GM18861 (cell line): Measurements from ENCODE around the gene AGTR1.
"Not testable (repeated sequence)": the region's sequence is repeated elsewhere in the genome, so short reads cannot be mapped to it uniquely, and the experiment has no call there.

Experiments
- ATAC-seq: cut with Tn5 transposase; IDR thresholded peaks from one replicate; pipeline ENCODE4 v1.9.1; 2021; ENCODE audit not compliant: unreplicated experiment

Gene AGTR1

DNA sequence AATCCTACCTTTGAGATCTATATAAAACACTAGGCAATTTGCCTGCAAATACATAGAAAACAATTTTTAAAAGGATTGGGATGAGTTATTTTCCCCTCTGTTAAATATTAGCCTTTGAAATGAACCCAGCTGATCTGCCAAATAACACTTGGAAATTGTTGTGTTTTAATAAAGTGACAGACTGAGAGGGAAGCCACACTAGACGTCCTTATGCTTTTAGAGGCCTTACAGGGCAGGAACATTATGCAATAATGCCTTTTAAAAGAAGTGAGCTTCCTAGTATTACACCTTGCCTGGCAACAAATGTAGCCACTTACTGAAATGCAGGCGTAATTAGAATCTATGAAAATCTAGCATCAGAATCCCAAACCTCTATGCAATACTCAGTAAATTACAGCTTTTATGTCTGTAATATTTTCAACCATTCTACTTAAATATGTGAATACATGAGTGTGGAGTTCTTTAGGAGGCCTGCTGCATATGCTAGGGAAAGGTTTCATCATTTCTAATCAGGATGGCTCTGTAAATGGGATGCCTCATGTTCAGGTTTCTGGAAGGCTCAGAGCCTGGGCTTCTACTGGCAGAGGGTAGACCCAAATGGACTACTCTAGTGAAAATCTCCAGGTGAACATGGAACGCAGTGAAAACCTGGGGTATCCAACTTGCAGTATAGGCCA lies 20.3 kb downstream of the AGTR1 start:
- ATAC-seq = no peak

DNA sequence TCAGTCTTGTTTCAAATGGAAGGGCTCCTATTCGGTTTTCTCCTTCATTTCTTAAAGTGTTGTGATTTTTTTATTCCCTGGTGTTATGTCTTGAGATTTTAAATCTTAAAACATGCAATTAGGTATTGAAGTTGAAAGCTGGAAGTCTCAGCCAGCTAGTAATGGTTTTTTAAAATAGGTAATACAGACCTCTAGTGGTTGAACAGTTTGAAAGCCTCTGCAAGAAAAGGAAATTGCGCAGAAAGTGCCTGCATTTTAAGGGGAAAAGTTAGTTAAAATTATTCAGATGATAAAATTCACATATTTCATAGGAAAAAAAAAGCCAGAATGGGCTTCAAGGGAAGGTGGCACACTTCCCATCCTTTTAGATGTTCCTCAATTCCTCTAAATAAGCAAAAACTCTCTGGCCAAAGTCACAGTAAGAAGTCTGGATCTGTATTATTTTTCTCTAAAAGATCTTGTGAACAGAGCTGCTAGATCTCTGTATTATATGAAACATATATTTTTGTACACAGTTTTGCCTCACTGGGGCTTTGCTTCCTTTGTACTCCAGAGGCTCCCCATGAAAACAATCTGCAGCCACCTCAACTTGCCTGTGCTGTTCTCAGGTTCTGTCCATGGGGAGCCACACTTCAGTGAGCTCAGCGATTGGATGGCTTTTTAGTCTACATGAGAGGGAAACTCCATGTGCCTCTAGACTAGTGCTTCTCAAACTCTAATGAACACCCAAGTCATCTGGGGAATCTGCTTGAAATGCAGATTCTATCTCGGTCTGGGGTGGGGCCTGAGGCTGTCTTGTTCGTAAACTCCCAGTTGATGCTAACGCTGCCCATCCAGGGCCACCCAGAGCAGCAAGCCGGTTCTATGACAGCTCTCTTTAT lies 21.5 kb downstream of the AGTR1 start:
- ATAC-seq = no peak

- ATAC-seq = no peak
Observed at GRCh38 chr3:148720873-148721272, 23.2 kb downstream of the AGTR1 start.

- no peak for ATAC-seq
Observed at GRCh38 chr3:148723631-148724030, 25.9 kb downstream of the AGTR1 start.

- peak; percentile 66 for ATAC-seq
Observed at GRCh38 chr3:148727231-148727630, 29.5 kb downstream of the AGTR1 start.

- no peak for ATAC-seq
Observed at GRCh38 chr3:148728753-148729152, 31.1 kb downstream of the AGTR1 start.

- no peak for ATAC-seq
Observed at GRCh38 chr3:148729476-148730055, 31.9 kb downstream of the AGTR1 start.

GRCh38 chr3:148730676-148731075 lies 33.0 kb downstream of the AGTR1 start:
- ATAC-seq = no peak

DNA sequence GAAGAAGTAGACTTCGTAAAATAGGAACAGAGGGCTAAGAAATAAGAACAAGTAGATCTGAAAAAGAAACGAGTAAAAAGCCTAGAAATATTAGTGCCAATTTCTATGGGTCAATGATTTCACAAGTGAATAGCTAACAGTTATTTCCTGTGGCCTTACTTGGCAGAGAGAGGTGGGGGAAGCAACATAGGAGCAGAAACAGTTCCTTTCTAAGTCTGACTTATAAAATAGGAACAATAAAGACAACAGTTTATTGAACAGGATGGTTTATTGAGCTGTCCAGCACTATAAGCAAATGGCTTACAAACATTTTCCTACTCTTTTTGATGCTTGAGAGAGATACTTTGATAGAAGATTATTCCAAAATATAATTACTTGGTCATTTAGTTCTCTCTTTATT lies 37.9 kb downstream of the AGTR1 start:
- no peak for ATAC-seq

DNA sequence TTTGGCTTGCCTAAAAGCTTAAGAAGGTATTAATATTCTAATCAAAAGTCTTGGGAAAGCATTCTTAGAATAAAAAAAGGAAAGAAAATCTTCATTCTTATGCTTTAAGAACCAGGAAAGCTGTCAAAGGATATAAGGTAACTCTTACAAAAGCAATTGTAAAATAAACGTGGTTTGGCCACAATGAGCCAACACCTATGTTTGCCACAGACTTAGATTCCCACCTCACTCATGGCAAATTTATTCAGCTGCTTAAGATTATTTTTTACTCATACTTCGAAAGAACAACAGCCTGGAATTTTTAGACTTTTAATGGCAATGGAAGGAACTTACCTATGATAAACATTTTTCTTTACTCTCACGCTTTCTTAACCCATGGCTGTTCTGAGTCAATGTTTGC lies 38.4 kb downstream of the AGTR1 start:
- ATAC-seq = no peak

- ATAC-seq = no peak
Observed at GRCh38 chr3:148737104-148737530, 39.4 kb downstream of the AGTR1 start.

DNA sequence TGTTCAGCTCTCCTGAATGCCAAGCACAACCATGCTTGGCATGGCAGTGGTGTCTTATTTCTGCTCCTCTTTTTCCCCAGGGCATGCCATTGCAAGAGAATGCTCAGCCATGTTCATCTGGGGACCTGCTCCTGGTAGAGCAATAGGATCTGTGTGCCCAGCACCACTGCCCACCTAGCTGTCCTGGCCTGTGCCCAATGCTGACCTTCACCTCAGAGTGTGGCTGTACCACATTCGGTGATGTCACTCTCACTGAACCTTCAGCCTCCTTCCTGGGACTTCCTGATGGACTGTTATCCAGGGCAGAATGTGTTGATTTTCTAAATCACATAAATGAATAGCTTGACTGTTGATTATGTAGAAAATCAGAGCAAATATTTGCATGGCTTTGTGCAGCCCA lies 42.0 kb downstream of the AGTR1 start:
- no peak for ATAC-seq

GRCh38 chr3:148740291-148740690 lies 42.6 kb downstream of the AGTR1 start:
- no peak for ATAC-seq

DNA sequence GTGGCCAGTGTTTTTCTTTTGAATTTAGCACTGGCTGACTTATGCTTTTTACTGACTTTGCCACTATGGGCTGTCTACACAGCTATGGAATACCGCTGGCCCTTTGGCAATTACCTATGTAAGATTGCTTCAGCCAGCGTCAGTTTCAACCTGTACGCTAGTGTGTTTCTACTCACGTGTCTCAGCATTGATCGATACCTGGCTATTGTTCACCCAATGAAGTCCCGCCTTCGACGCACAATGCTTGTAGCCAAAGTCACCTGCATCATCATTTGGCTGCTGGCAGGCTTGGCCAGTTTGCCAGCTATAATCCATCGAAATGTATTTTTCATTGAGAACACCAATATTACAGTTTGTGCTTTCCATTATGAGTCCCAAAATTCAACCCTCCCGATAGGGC lies 43.5 kb downstream of the AGTR1 start:
- ATAC-seq = no peak

DNA sequence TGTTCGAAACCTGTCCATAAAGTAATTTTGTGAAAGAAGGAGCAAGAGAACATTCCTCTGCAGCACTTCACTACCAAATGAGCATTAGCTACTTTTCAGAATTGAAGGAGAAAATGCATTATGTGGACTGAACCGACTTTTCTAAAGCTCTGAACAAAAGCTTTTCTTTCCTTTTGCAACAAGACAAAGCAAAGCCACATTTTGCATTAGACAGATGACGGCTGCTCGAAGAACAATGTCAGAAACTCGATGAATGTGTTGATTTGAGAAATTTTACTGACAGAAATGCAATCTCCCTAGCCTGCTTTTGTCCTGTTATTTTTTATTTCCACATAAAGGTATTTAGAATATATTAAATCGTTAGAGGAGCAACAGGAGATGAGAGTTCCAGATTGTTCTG lies 44.4 kb downstream of the AGTR1 start:
- no peak for ATAC-seq

- ATAC-seq = no peak
Observed at GRCh38 chr3:148746053-148746452, 48.4 kb downstream of the AGTR1 start.

- ATAC-seq = no peak
Observed at GRCh38 chr3:148748283-148748682, 50.6 kb downstream of the AGTR1 start.

GRCh38 chr3:148750296-148750695 lies 52.6 kb downstream of the AGTR1 start:
- no peak for ATAC-seq

- ATAC-seq = no peak
Observed at GRCh38 chr3:148751461-148751860, 53.8 kb downstream of the AGTR1 start.

- not testable (repeated sequence) for ATAC-seq
Observed at GRCh38 chr3:148753385-148753784, 55.7 kb downstream of the AGTR1 start.

DNA sequence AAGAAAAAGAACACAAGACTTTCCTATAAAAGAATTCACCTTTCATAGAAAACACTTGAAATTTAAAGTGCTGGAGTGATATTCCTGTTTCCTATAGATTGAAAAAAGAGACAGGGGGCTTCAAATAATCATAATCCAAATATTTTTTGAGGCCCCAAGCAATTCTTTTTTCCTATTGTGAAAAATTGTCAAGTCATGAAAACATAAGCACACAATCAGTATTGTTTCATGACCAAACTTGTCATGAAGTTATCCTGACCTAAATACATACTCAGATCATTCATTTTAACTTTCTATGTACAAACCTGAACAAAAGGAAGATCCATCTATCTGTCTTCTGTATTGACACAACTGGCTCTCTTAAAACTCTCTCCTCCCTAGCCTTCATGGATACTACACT lies 57.9 kb downstream of the AGTR1 start:
- no peak for ATAC-seq

DNA sequence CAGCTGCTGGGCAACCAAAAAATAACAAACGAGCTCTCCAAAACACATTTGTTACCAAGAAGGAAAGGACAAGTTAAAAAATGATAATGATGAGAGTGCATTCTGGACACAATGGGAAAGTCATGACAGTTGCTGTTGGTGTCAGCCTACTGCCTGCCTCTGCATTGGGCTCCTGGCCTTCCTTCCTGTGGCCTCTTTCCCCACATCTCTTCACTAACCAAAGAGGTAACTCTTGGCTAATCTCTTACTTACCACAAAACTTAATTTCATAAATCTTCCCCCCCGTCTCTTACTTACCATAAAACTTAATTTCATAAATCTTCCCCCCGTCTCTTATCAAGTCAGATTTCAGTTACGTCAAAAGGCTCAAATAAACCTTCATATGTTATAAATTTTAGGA lies 58.6 kb downstream of the AGTR1 start:
- no peak for ATAC-seq
